B cell (primary cell): ENCODE measurements around the gene ADGRD2. TPM values are rescaled to one million over a fixed set of nuclear protein-coding genes. Genes with fewer than 3 reads are reported as not detected.

Experiments used
- ATAC-seq: fragments of 200-7000 bp; cut with Tn5 transposase; one replicate; pipeline ENCODE4 v1.10.0; 2021; ENCODE audit warnings: low read depth, mild to moderate bottlenecking, moderate number of reproducible peaks, moderate library complexity
- CTCF ChIA-PET: fragments of 350-600 bp; sonication (Branson Sonifier 250); formaldehyde crosslinking; loops from one replicate; lab custom pipeline; 2021; ENCODE audit warnings: antibody characterized with exemption, inconsistent platforms; lab: Charles Lee
- POLR2A ChIA-PET: fragments of 350-600 bp; sonication (Branson Sonifier 250); formaldehyde crosslinking; loops from one replicate; lab custom pipeline; 2021; ENCODE audit warnings: antibody characterized with exemption; lab: Charles Lee
- DNase-seq: peaks from one replicate; pipeline ENCODE4 v3.0.0; 2013
- H2AFZ ChIP-seq: 2 replicates; pipeline ENCODE4 v1.6.1; 2012; ENCODE audit warnings: mild to moderate bottlenecking, low read depth, low read length; ENCODE audit not compliant: insufficient read depth, poor library complexity, severe bottlenecking
- H3K27ac ChIP-seq, 2 donors: 1 replicate in 1 of 2; 2 replicates in 1 of 2; pipeline ENCODE4 v1.5.1; 2012 to 2013; ENCODE audit warnings: low read length in 2 of 2, mild to moderate bottlenecking in 2 of 2, moderate library complexity in 1 of 2
- H3K27me3 ChIP-seq, 4 experiments: fragments of 200-600 bp in 1 of 4; sonication (generic) in 1 of 4; replicated peaks in 1 of 4; 1 replicate in 2 of 4; 2 replicates in 2 of 4; pipeline versions ENCODE4 v1.6.1 to v1.7.0; 2013 to 2016; ENCODE audit warnings: low read length in 3 of 4, mild to moderate bottlenecking in 2 of 4, mixed read lengths in 1 of 4, moderate library complexity in 1 of 4; ENCODE audit not compliant: insufficient read depth in 4 of 4, control insufficient read depth in 3 of 4; ENCODE audit errors: control extremely low read depth in 1 of 4
- H3K36me3 ChIP-seq, 2 experiments: replicated peaks in 1 of 2; 1 replicate in 1 of 2; 2 replicates in 1 of 2; pipeline versions ENCODE4 v1.6.1 to v1.7.1; 2013; ENCODE audit warnings: low read length in 1 of 2; ENCODE audit not compliant: insufficient read depth in 2 of 2, control insufficient read depth in 1 of 2; ENCODE audit errors: control extremely low read depth in 1 of 2, extremely low read depth in 1 of 2
- H3K4me1 ChIP-seq, 2 donors: fragments of 200-600 bp in 1 of 2; sonication (generic) in 1 of 2; 1 replicate in 1 of 2; 2 replicates in 1 of 2; pipeline versions ENCODE4 v1.5.1 to v1.6.1; 2013 to 2017; ENCODE audit warnings: low read length in 2 of 2; ENCODE audit not compliant: control insufficient read depth in 2 of 2, insufficient read depth in 2 of 2
- H3K4me2 ChIP-seq: replicated peaks from 2 replicates; pipeline ENCODE3; 2012; ENCODE audit warnings: mild to moderate bottlenecking, low read depth, low read length; ENCODE audit not compliant: poor library complexity, severe bottlenecking
- H3K4me3 ChIP-seq, 5 experiments: fragments of 200-600 bp in 1 of 5; sonication (generic) in 1 of 5; 1 replicate in 3 of 5; 2 replicates in 2 of 5; pipeline versions ENCODE4 v1.5.1 to v1.7.0; 2011 to 2016; ENCODE audit warnings: low read length in 4 of 5, mild to moderate bottlenecking in 4 of 5, low read depth in 2 of 5, control low read depth in 1 of 5, moderate library complexity in 1 of 5; ENCODE audit not compliant: insufficient read depth in 1 of 5; ENCODE audit errors: control extremely low read depth in 1 of 5, extremely low read depth in 1 of 5
- H3K79me2 ChIP-seq: fragments of 200-600 bp; sonication (generic); one replicate; pipeline ENCODE4 v1.6.0; 2016; ENCODE audit warnings: low read length; ENCODE audit not compliant: control insufficient read depth, insufficient read depth
- H3K9ac ChIP-seq: fragments of 200-600 bp; sonication (generic); 2 replicates; pipeline ENCODE4 v1.6.1; 2017; ENCODE audit warnings: mild to moderate bottlenecking, low read length, moderate library complexity
- H3K9me3 ChIP-seq, 3 donors: one replicate each; pipeline versions ENCODE4 v1.6.1 to v1.7.1; 2013; ENCODE audit warnings: low read length in 2 of 3; ENCODE audit not compliant: control insufficient read depth in 2 of 3, insufficient read depth in 1 of 3; ENCODE audit errors: control extremely low read depth in 1 of 3
- H4K20me1 ChIP-seq: 2 replicates; pipeline ENCODE4 v1.6.0; 2012; ENCODE audit warnings: mild to moderate bottlenecking, low read length; ENCODE audit not compliant: insufficient read depth, control insufficient read depth, poor library complexity, severe bottlenecking
- H3K27ac Mint-ChIP-seq: one replicate; pipeline ENCODE4 v1.8.0; 2021; ENCODE audit warnings: mixed read lengths
- H3K27me3 Mint-ChIP-seq: one replicate; pipeline ENCODE4 v1.8.0; 2021; ENCODE audit warnings: mixed read lengths
- H3K4me1 Mint-ChIP-seq: one replicate; pipeline ENCODE4 v1.8.0; 2021; ENCODE audit warnings: mixed read lengths
- H3K4me3 Mint-ChIP-seq: one replicate; pipeline ENCODE4 v1.8.0; 2021; ENCODE audit warnings: mixed read lengths
- H3K9me3 Mint-ChIP-seq: one replicate; pipeline ENCODE4 v1.8.0; 2022; ENCODE audit warnings: mixed read lengths; ENCODE audit not compliant: insufficient read depth
- CTCF ChIP-seq: fragments of 200-600 bp; IDR thresholded peaks from one replicate; pipeline ENCODE4 v1.8.0; 2022; ENCODE audit warnings: antibody characterized with exemption, mild to moderate bottlenecking
- EZH2 ChIP-seq: IDR thresholded peaks from 2 replicates; pipeline ENCODE4 v1.6.1; 2012; ENCODE audit warnings: borderline replicate concordance, low read depth, mild to moderate bottlenecking, moderate library complexity, low read length; ENCODE audit not compliant: insufficient read depth, poor library complexity, severe bottlenecking
- WGBS: methylation state at CpG from one replicate; pipeline ENCODE4 v1.1.5; 2013; ENCODE audit warnings: missing lambda C conversion rate; ENCODE audit not compliant: insufficient coverage; 5-methylcytosine and 5-hydroxymethylcytosine counted together
- intact Hi-C: fragments of 100-400 bp; cut with micrococcal nuclease; formaldehyde crosslinking; loops from one replicate; pipeline ENCODE4 v1.10.0; 2022
- polyA plus RNA-seq: library from polyadenylated mRNA; depleted of rRNA; stranded (reverse); fragments of >200 nt; gene quantifications from 2 replicates; pipeline ENCODE4 v1.2.3, GENCODE V29; 2012
- total RNA-seq, 2 donors: library from RNA; stranded (reverse); fragments of 120-200 nt in 1 of 2; gene quantifications; 1 replicate in 1 of 2; 2 replicates in 1 of 2; pipeline versions ENCODE4 v1.2.3 to v1.2.4, GENCODE V29; 2013 to 2022

Gene ADGRD2
- total and polyA plus RNA-seq, 2 donors (not counting 1 experiment from before 2014, with no cell fraction given) = not detected

- H3K4me1 Mint-ChIP-seq = no peaks in the 10 kb centered on the region
- no peak for ATAC-seq
- Histone ChIP-seq H3K4me3 (no peak overlapping the region), H3K9me3 (no peaks in the 10 kb centered on the region), H3K79me2 (no peaks in the 10 kb centered on the region), H4K20me1 (no peaks in the 10 kb centered on the region), H3K4me2 (no peak overlapping the region), H3K27me3 (peaks cover 0 to 9% (median 2%) of the 10 kb centered on the region in 4 experiments), H3K27ac (no peak overlapping the region), H3K4me1 (no peaks in the 10 kb centered on the region), H3K9ac (no peak overlapping the region), H3K36me3 (no peaks in the 10 kb centered on the region), H2AFZ (no peak overlapping the region)
- intact Hi-C loops = no loop called here
- peaks cover 2% of the 10 kb centered on the region for H3K9me3 Mint-ChIP-seq
- no peak overlapping the region for H3K4me3 Mint-ChIP-seq
- WGBS = 97% methylated on average over 5 of the region's 9 CpGs
- peaks cover 3% of the 10 kb centered on the region for H3K27me3 Mint-ChIP-seq
- DNase-seq = no peak
- H3K27ac Mint-ChIP-seq = no peak overlapping the region
- POLR2A ChIA-PET = no interaction called here
- no peak for TF ChIP-seq CTCF
- TF ChIP-seq EZH2 = no peak
- CTCF ChIA-PET = no interaction called here
Measured at GRCh38 chr9:124458441-124458840, 8.2 kb downstream of the ADGRD2 start.

GRCh38 chr9:124462739-124463138 is 12.5 kb downstream of the ADGRD2 start:
- H3K4me3 ChIP-seq = no peak overlapping the region
- DNase-seq (no peak), ATAC-seq (no peak)
- H3K9me3 ChIP-seq = no peaks in the 10 kb centered on the region
- intact Hi-C loops = no loop called here
- no peaks in the 10 kb centered on the region for H4K20me1 ChIP-seq
- peaks cover 2% of the 10 kb centered on the region for H3K9me3 Mint-ChIP-seq
- no peak overlapping the region for H3K27ac ChIP-seq
- no peak overlapping the region for H3K9ac ChIP-seq
- H3K36me3 ChIP-seq = no peaks in the 10 kb centered on the region
- H3K27ac Mint-ChIP-seq = no peak overlapping the region
- no peak for TF ChIP-seq CTCF
- TF ChIP-seq EZH2 = no peak
- peaks cover 0 to 4% (median 0%) of the 10 kb centered on the region in 4 experiments for H3K27me3 ChIP-seq
- H3K79me2 ChIP-seq = no peaks in the 10 kb centered on the region
- no peak overlapping the region for H2AFZ ChIP-seq
- WGBS = 100% methylated on average over 1 of the region's 1 CpG
- H3K4me1 ChIP-seq = no peaks in the 10 kb centered on the region
- no peak overlapping the region for H3K4me2 ChIP-seq
- H3K4me1 Mint-ChIP-seq = no peaks in the 10 kb centered on the region
- ChIA-PET CTCF (interaction anchor here (1.4 kb wide), 1 partner anchor 11 kb away, joined by 5 read pairs; no protein-coding TSS in a partner anchor), POLR2A (interaction anchor here (0.7 kb wide), 1 partner anchor 15 kb away, joined by 3 read pairs; no protein-coding TSS in a partner anchor)
- no peak overlapping the region for H3K4me3 Mint-ChIP-seq
- H3K27me3 Mint-ChIP-seq = peaks cover 8% of the 10 kb centered on the region
